ENCODE measurements around the gene AMZ1. TPM values are rescaled to one million over a fixed set of nuclear protein-coding genes. Genes with fewer than 3 reads are reported as not detected.
"Not testable (repeated sequence)": the region's sequence is repeated elsewhere in the genome, so short reads cannot be mapped to it uniquely, and the experiment has no call there.

AMZ1 gene
- total RNA-seq, 1 experiment from 2014 or later = 0.74 TPM

- not testable (repeated sequence) for H3K56ac ChIP-seq (ENCODE audit: insufficient read length, low read depth, low read length); H3K4me1 ChIP-seq (ENCODE audit: insufficient read depth, low read length); DNase-seq; H3K4me2 ChIP-seq (ENCODE audit: insufficient read depth, insufficient read length, low read length); H3K79me2 ChIP-seq (ENCODE audit: insufficient read depth, low read length); H3K9ac ChIP-seq (ENCODE audit: extremely low read depth, insufficient read length, low read length); H3T11ph ChIP-seq (ENCODE audit: low read length); H2BK15ac ChIP-seq (ENCODE audit: low read depth, low read length); H3K4ac ChIP-seq (ENCODE audit: low read depth, low read length); H3K4me1 Mint-ChIP-seq; H3K36me3 Mint-ChIP-seq (ENCODE audit: insufficient read depth in 1 of 3, low read depth in 3 of 3); H4K8ac ChIP-seq (replicated peaks; ENCODE audit: insufficient read length, low read depth, low read length); H4K91ac ChIP-seq (ENCODE audit: insufficient read length, low read depth, low read length); H2AK5ac ChIP-seq (ENCODE audit: insufficient read length, low read length); H2BK20ac ChIP-seq (ENCODE audit: low read depth, low read length, poor library complexity, severe bottlenecking); H3K23me2 ChIP-seq (ENCODE audit: insufficient read length, low read depth, low read length, poor library complexity, severe bottlenecking); H4K5ac ChIP-seq (ENCODE audit: insufficient read length, low read depth, low read length); H3K18ac ChIP-seq (ENCODE audit: insufficient read length, low read depth, low read length); H3K27me3 ChIP-seq (ENCODE audit: insufficient read depth, low read length); H3K4me3 Mint-ChIP-seq; H2BK12ac ChIP-seq (ENCODE audit: insufficient read length, low read depth, low read length); H3K14ac ChIP-seq (ENCODE audit: insufficient read depth, low read length); H3K23ac ChIP-seq (ENCODE audit: insufficient read length, low read depth, low read length); H3K79me1 ChIP-seq (ENCODE audit: insufficient read depth, low read depth, low read length, poor library complexity, severe bottlenecking); H2BK120ac ChIP-seq (ENCODE audit: low read depth, low read length, poor library complexity, severe bottlenecking); H3K27ac ChIP-seq (ENCODE audit: insufficient read length, low read depth, low read length); H3K9me3 Mint-ChIP-seq; H3K9me3 ChIP-seq (ENCODE audit: control insufficient read depth, low read depth, low read length); H2AFZ ChIP-seq (ENCODE audit: low read length); H2BK5ac ChIP-seq (ENCODE audit: insufficient read length, low read length); H4K20me1 ChIP-seq (ENCODE audit: control insufficient read depth, insufficient read depth, insufficient read length)
- Mint-ChIP-seq H3K27ac (peak overlapping the region in 1 of 3 experiments; percentile 28; a peak in 1 of 7 replicates), H3K27me3 (ENCODE audit: low read depth) (peaks cover 23% of the 10 kb centered on the region)
- no CpG with 5 or more reads among the region's 8 CpGs for WGBS (ENCODE audit: extremely low coverage, insufficient read length, low lambda C conversion rate)
Observed at GRCh38 chr7:2694122-2694436, 6.1 kb downstream of the AMZ1 start.

Data from H9 (cell line).